KMS-11 (cell line): ENCODE data around the gene GABRR1.

ENCODE experiments used
- H2AFZ ChIP-seq: fragments of 200-600 bp; sonication (generic); 2 replicates; pipeline ENCODE4 v1.6.1; 2016; ENCODE audit warnings: antibody characterized with exemption, mixed run types, low read depth
- H3K27ac ChIP-seq: fragments of 200-600 bp; sonication (generic); 2 replicates; pipeline ENCODE4 v1.6.1; 2016; ENCODE audit warnings: mild to moderate bottlenecking, mixed run types
- H3K27me3 ChIP-seq: fragments of 200-600 bp; sonication (generic); 2 replicates; pipeline ENCODE4 v1.6.1; 2017; ENCODE audit warnings: mild to moderate bottlenecking, low read depth, mixed run types, moderate library complexity; ENCODE audit not compliant: insufficient read depth
- H3K36me3 ChIP-seq: fragments of 200-600 bp; sonication (generic); 2 replicates; pipeline ENCODE4 v1.6.1; 2017; ENCODE audit warnings: mild to moderate bottlenecking, mixed run types; ENCODE audit not compliant: insufficient read depth
- H3K4me1 ChIP-seq: fragments of 200-600 bp; sonication (generic); 2 replicates; pipeline ENCODE4 v1.6.1; 2016; ENCODE audit warnings: mild to moderate bottlenecking, low read depth, mixed run types; ENCODE audit not compliant: poor library complexity, severe bottlenecking
- H3K4me2 ChIP-seq: fragments of 200-600 bp; sonication (generic); 2 replicates; pipeline ENCODE4 v1.7.0; 2016; ENCODE audit warnings: mild to moderate bottlenecking, mixed run types
- H3K4me3 ChIP-seq: fragments of 200-600 bp; sonication (generic); IDR thresholded peaks from 2 replicates; pipeline ENCODE4 v1.6.1; 2017; ENCODE audit warnings: low read depth, low read length, mixed read lengths; ENCODE audit not compliant: insufficient read depth
- H3K79me2 ChIP-seq: fragments of 200-600 bp; sonication (generic); 2 replicates; pipeline ENCODE4 v1.6.1; 2016; ENCODE audit warnings: low read depth, mixed run types; ENCODE audit not compliant: insufficient read depth
- H3K9ac ChIP-seq: fragments of 200-600 bp; sonication (generic); 2 replicates; pipeline ENCODE4 v1.6.1; 2016; ENCODE audit warnings: mild to moderate bottlenecking, mixed run types
- H4K20me1 ChIP-seq: fragments of 200-600 bp; sonication (generic); 2 replicates; pipeline ENCODE4 v1.6.1; 2016; ENCODE audit warnings: mild to moderate bottlenecking, mixed run types; ENCODE audit not compliant: insufficient read depth
- CTCF ChIP-seq: fragments of 200-600 bp; sonication (generic); conservative IDR thresholded peaks from 2 replicates; pipeline ENCODE4 v1.6.1; 2017; ENCODE audit warnings: low read depth, mild to moderate bottlenecking, antibody characterized with exemption, low read length, moderate library complexity, mixed read lengths

Gene GABRR1

GRCh38 chr6:89194559-89194958 is 22.6 kb downstream of the GABRR1 start:
- Histone ChIP-seq H3K4me2 (no peak overlapping the region), H3K27ac (no peak overlapping the region), H3K36me3 (no peaks in the 10 kb centered on the region), H4K20me1 (no peaks in the 10 kb centered on the region), H3K4me1 (no peaks in the 10 kb centered on the region), H2AFZ (no peak overlapping the region), H3K4me3 (no peak overlapping the region), H3K79me2 (no peaks in the 10 kb centered on the region), H3K27me3 (no peaks in the 10 kb centered on the region), H3K9ac (no peak overlapping the region)
- no peak for TF ChIP-seq CTCF

- TF ChIP-seq CTCF, result no peak
- no peaks in the 10 kb centered on the region for H3K36me3 ChIP-seq
- no peak overlapping the region for H3K4me3 ChIP-seq
- no peaks in the 10 kb centered on the region for H3K4me1 ChIP-seq
- no peaks in the 10 kb centered on the region for H3K27me3 ChIP-seq
- no peak overlapping the region for H3K4me2 ChIP-seq
- H2AFZ ChIP-seq, result no peak overlapping the region
- no peaks in the 10 kb centered on the region for H3K79me2 ChIP-seq
- no peaks in the 10 kb centered on the region for H4K20me1 ChIP-seq
- no peak overlapping the region for H3K27ac ChIP-seq
- no peak overlapping the region for H3K9ac ChIP-seq
Measured at GRCh38 chr6:89190741-89191140, 26.4 kb downstream of the GABRR1 start.

GRCh38 chr6:89187504-89187903 is 29.7 kb downstream of the GABRR1 start:
- H2AFZ ChIP-seq, result no peak overlapping the region
- H4K20me1 ChIP-seq, result no peaks in the 10 kb centered on the region
- no peaks in the 10 kb centered on the region for H3K79me2 ChIP-seq
- no peaks in the 10 kb centered on the region for H3K27me3 ChIP-seq
- H3K4me1 ChIP-seq, result no peaks in the 10 kb centered on the region
- H3K27ac ChIP-seq, result no peak overlapping the region
- H3K4me2 ChIP-seq, result no peak overlapping the region
- no peak overlapping the region for H3K4me3 ChIP-seq
- no peak for TF ChIP-seq CTCF
- no peaks in the 10 kb centered on the region for H3K36me3 ChIP-seq
- H3K9ac ChIP-seq, result no peak overlapping the region

GRCh38 chr6:89186762-89187161 is 30.4 kb downstream of the GABRR1 start:
- Histone ChIP-seq H3K4me2 (no peak overlapping the region), H3K4me1 (no peaks in the 10 kb centered on the region), H4K20me1 (no peaks in the 10 kb centered on the region), H3K4me3 (no peak overlapping the region), H3K36me3 (no peaks in the 10 kb centered on the region), H3K27me3 (no peaks in the 10 kb centered on the region), H2AFZ (no peak overlapping the region), H3K27ac (no peak overlapping the region), H3K79me2 (no peaks in the 10 kb centered on the region), H3K9ac (no peak overlapping the region)
- no peak for TF ChIP-seq CTCF

- TF ChIP-seq CTCF, result no peak
- no peak overlapping the region for H3K9ac ChIP-seq
- no peaks in the 10 kb centered on the region for H3K36me3 ChIP-seq
- no peaks in the 10 kb centered on the region for H4K20me1 ChIP-seq
- H3K27me3 ChIP-seq, result no peaks in the 10 kb centered on the region
- H3K4me1 ChIP-seq, result no peaks in the 10 kb centered on the region
- H2AFZ ChIP-seq, result no peak overlapping the region
- no peaks in the 10 kb centered on the region for H3K79me2 ChIP-seq
- H3K4me2 ChIP-seq, result no peak overlapping the region
- H3K4me3 ChIP-seq, result no peak overlapping the region
- no peak overlapping the region for H3K27ac ChIP-seq
Measured at GRCh38 chr6:89184344-89184743, 32.8 kb downstream of the GABRR1 start.
